ENCODE results near the gene FOXL3.

GRCh38 chr7:281637-282036 is 8.3 kb upstream of the FOXL3 start:
- TF ChIP-seq GATA3 (IDR thresholded peaks at IDR 0.05; ENCODE audit: low read depth, low read length) (no peak), GATA2 (IDR thresholded peaks at IDR 0.05; ENCODE audit: low read depth, low read length) (no peak)

Measured in SH-SY5Y (cell line).